Measurements from ENCODE around the gene ENOX1.
"Not testable (repeated sequence)": the region's sequence is repeated elsewhere in the genome, so short reads cannot be mapped to it uniquely, and the experiment has no call there.

Gene ENOX1

GRCh38 chr13:43168434-43168833 is 618.3 kb downstream of the ENOX1 start:
- DNase-seq, result not testable (repeated sequence)

GRCh38 chr13:43167731-43168130 is 619.0 kb downstream of the ENOX1 start:
- no peak for DNase-seq

GRCh38 chr13:43166644-43167457 is 619.9 kb downstream of the ENOX1 start:
- no peak for DNase-seq

All from NCI-H1048 (cell line).